ENCODE data around the gene DDX39B.

The DDX39B gene

GRCh38 chr6:31540640-31541039, 1.2 kb downstream of the DDX39B start:
- Histone ChIP-seq H3K4me3 (replicated peaks; ENCODE audit: insufficient read depth, low read length) (peak overlapping the region; percentile 63), H3K27me3 (ENCODE audit: insufficient read depth, poor library complexity, severe bottlenecking) (no peaks in the 10 kb centered on the region), H3K27ac (replicated peaks) (peak overlapping the region; percentile 98)
- no peak for TF ChIP-seq GABPA (IDR thresholded peaks at IDR 0.05; ENCODE audit: low read depth)
- no peak for TF ChIP-seq POLR2AphosphoS5 (IDR thresholded peaks at IDR 0.05; ENCODE audit: low read depth)
- TF ChIP-seq SPI1 (IDR thresholded peaks at IDR 0.05; ENCODE audit: borderline replicate concordance, low read depth): no peak
- no peak for TF ChIP-seq CTCF (IDR thresholded peaks at IDR 0.05; ENCODE audit: insufficient read depth, low read length)
- TF ChIP-seq, protein P1, sequence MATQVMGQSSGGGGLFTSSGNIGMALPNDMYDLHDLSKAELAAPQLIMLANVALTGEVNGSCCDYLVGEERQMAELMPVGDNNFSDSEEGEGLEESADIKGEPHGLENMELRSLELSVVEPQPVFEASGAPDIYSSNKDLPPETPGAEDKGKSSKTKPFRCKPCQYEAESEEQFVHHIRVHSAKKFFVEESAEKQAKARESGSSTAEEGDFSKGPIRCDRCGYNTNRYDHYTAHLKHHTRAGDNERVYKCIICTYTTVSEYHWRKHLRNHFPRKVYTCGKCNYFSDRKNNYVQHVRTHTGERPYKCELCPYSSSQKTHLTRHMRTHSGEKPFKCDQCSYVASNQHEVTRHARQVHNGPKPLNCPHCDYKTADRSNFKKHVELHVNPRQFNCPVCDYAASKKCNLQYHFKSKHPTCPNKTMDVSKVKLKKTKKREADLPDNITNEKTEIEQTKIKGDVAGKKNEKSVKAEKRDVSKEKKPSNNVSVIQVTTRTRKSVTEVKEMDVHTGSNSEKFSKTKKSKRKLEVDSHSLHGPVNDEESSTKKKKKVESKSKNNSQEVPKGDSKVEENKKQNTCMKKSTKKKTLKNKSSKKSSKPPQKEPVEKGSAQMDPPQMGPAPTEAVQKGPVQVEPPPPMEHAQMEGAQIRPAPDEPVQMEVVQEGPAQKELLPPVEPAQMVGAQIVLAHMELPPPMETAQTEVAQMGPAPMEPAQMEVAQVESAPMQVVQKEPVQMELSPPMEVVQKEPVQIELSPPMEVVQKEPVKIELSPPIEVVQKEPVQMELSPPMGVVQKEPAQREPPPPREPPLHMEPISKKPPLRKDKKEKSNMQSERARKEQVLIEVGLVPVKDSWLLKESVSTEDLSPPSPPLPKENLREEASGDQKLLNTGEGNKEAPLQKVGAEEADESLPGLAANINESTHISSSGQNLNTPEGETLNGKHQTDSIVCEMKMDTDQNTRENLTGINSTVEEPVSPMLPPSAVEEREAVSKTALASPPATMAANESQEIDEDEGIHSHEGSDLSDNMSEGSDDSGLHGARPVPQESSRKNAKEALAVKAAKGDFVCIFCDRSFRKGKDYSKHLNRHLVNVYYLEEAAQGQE (IDR thresholded peaks at IDR 0.05; ENCODE audit: insufficient replicate concordance, low read depth): no peak
- no peak for DNase-seq (ENCODE audit: low read depth in 1 of 2, low spot score in 1 of 2)

GRCh38 chr6:31538805-31539400, 2.9 kb downstream of the DDX39B start:
- H3K27ac ChIP-seq (replicated peaks): no peak overlapping the region
- no peak overlapping the region for H3K4me3 ChIP-seq (replicated peaks; ENCODE audit: insufficient read depth, low read length)
- TF ChIP-seq, protein P1 (IDR thresholded peaks at IDR 0.05; ENCODE audit: insufficient replicate concordance, low read depth): no peak
- TF ChIP-seq CTCF (IDR thresholded peaks at IDR 0.05; ENCODE audit: insufficient read depth, low read length) (no peak), POLR2AphosphoS5 (IDR thresholded peaks at IDR 0.05; ENCODE audit: low read depth) (no peak), GABPA (IDR thresholded peaks at IDR 0.05; ENCODE audit: low read depth) (no peak), SPI1 (IDR thresholded peaks at IDR 0.05; ENCODE audit: borderline replicate concordance, low read depth) (no peak)

DNA sequence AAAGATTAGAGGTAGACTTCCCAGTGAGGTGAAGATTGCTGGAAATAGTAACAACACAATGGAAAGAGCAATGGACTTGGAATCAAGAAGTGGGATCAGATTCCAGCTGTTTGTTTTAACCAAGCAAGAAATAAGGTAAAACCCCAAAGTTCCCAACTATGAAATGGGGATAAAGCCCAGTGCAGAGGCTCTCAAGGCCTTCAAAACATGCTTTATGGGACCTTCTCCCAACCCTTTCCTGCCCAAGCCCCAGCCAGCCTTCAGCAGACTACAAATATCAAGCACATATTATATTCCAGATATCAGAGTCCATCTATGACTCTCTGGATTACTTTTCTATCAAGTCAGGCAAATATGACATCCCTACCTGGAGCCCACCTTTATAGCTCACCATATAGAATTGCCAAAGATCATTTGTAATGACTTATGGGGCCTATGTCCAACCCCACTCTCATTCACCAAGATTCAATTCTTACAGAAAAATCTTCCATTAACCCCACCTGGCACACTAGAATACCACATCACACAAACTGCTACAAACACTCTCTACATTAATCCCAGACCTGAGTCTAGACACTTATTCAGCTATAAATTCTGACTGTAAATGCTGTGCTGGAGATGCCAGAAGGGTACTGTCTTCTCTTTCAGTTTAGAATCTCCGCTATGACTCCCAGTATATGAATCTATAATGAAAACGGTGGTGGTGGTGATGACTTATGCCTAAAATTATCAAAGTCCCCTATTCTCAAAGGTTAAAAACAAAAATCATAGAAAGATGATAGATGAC, 6.1 kb downstream of the DDX39B start:
- Histone ChIP-seq H3K4me3 (replicated peaks; ENCODE audit: insufficient read depth, low read length) (no peak overlapping the region), H3K27ac (replicated peaks) (no peak overlapping the region; the same call in 1 of the 2 replicates), H3K27me3 (ENCODE audit: insufficient read depth, poor library complexity, severe bottlenecking) (no peaks in the 10 kb centered on the region)
- no peak for DNase-seq (ENCODE audit: low read depth in 1 of 2, low spot score in 1 of 2)
- TF ChIP-seq, protein P1 (IDR thresholded peaks at IDR 0.05; ENCODE audit: insufficient replicate concordance, low read depth): no peak
- TF ChIP-seq GABPA (IDR thresholded peaks at IDR 0.05; ENCODE audit: low read depth): no peak
- no peak for TF ChIP-seq POLR2AphosphoS5 (IDR thresholded peaks at IDR 0.05; ENCODE audit: low read depth)
- TF ChIP-seq CTCF (IDR thresholded peaks at IDR 0.05; ENCODE audit: insufficient read depth, low read length): no peak
- TF ChIP-seq SPI1 (IDR thresholded peaks at IDR 0.05; ENCODE audit: borderline replicate concordance, low read depth): no peak

More at GRCh38 chr6:31538805-31539400, 2.9 kb downstream of the DDX39B start:
- no peaks in the 10 kb centered on the region for H3K27me3 ChIP-seq (ENCODE audit: insufficient read depth, poor library complexity, severe bottlenecking)
- DNase-seq (ENCODE audit: low read depth in 1 of 2, low spot score in 1 of 2): no peak
